Colonic mucosa (tissue), 4 donors: ENCODE data around the gene EOLA2. TPM values are rescaled to one million over a fixed set of nuclear protein-coding genes. Genes with fewer than 3 reads are reported as not detected.

Experiments used
- DNase-seq: peaks from one replicate; pipeline ENCODE4 v3.0.0-alpha.2; 2020
- H3K27ac ChIP-seq: fragments of 200-600 bp; one replicate; pipeline ENCODE4 v1.8.0; 2021
- H3K27me3 ChIP-seq: fragments of 200-600 bp; one replicate; pipeline ENCODE4 v1.8.0; 2021
- H3K36me3 ChIP-seq: fragments of 200-600 bp; one replicate; pipeline ENCODE4 v1.8.0; 2021
- H3K4me1 ChIP-seq: fragments of 200-600 bp; one replicate; pipeline ENCODE4 v1.8.0; 2021; ENCODE audit warnings: mild to moderate bottlenecking
- H3K4me3 ChIP-seq: fragments of 200-600 bp; one replicate; pipeline ENCODE4 v1.8.0; 2021
- H3K9ac ChIP-seq, 2 donors: one replicate each; pipeline ENCODE4 v1.7.0; 2013; ENCODE audit warnings: control low read depth in 2 of 2, low read depth in 2 of 2, low read length in 2 of 2
- H3K9me3 ChIP-seq: fragments of 200-600 bp; one replicate; pipeline ENCODE4 v1.8.0; 2021
- CTCF ChIP-seq: fragments of 200-600 bp; IDR thresholded peaks from one replicate; pipeline ENCODE4 v1.8.0; 2022; ENCODE audit warnings: antibody characterized with exemption, mild to moderate bottlenecking
- intact Hi-C: fragments of 100-400 bp; cut with DNase I; formaldehyde crosslinking; loops from one replicate; pipeline ENCODE4 v1.14.1; 2022
- total RNA-seq, 2 donors: library from RNA; stranded (reverse); fragmentation: NEBNext Ultra II Directional in 1 of 2; extraction: Animal tissue kit (Norgen Biotek cat#: 25700) in 1 of 2; gene quantifications; one replicate each; pipeline ENCODE4 v1.2.1, GENCODE V29; 2021
- donor health status: healthy.
- donor health status: DM: no; HTN: no; CAD: no.
- donor health status: DM: no; HTN: no; CAD: no.

The EOLA2 gene
- 10 to 100 TPM; 28.2 to 28.4 TPM for total RNA-seq

DNA sequence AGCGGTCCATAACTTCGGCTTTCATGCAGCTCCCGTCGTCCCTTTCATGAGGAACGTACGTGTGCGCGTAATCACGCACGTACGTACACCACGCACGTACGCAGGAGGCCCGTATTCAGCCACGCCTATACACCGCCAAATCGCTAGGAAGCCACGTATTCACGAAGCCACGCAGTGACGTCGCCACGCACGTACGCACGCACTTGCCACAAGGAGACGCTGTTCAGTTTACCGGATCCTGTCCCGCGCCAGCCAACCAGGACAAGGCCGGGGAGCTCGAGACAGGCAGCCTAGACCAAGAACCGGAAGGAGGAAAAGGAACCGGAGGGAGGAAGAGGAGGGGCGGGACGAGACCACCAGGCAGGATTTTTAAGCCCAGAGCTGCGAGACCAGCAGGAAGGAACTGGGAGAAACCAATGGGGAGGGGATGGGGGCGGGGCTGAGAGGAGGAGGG is at the start of gene EOLA2:
TSS of gene EOLA2 (minus strand) at position 65 of the 454 bp plus-strand sequence. CDS start 4,617 bp downstream, outside the sequence.
- no peaks in the 10 kb centered on the region for H3K36me3 ChIP-seq
- no peaks in the 10 kb centered on the region for H3K9me3 ChIP-seq
- peak; percentile 92 for DNase-seq
- intact Hi-C loops, result no loop called here
- H3K9ac ChIP-seq, result peak within 1 kb of the TSS; percentile 67 to 81
- no peaks in the 10 kb centered on the region for H3K27me3 ChIP-seq
- TF ChIP-seq CTCF, result peak; percentile 38
- no peaks in the 10 kb centered on the region for H3K4me1 ChIP-seq
- H3K27ac ChIP-seq, result peak within 1 kb of the TSS; percentile 75
- H3K4me3 ChIP-seq, result peak within 1 kb of the TSS; percentile 54

GRCh38 chrX:149987613-149988012 is 49.3 kb upstream of the EOLA2 start:
- no peak overlapping the region for H3K27ac ChIP-seq
- no peak for TF ChIP-seq CTCF
- H3K36me3 ChIP-seq, result no peaks in the 10 kb centered on the region
- DNase-seq, result no peak
- no peak overlapping the region for H3K4me3 ChIP-seq
- no peaks in the 10 kb centered on the region for H3K27me3 ChIP-seq
- H3K9ac ChIP-seq, result no peak overlapping the region
- no peaks in the 10 kb centered on the region for H3K4me1 ChIP-seq
- intact Hi-C loops, result no loop called here
- no peaks in the 10 kb centered on the region for H3K9me3 ChIP-seq

- TF ChIP-seq CTCF, result no peak
- intact Hi-C loops, result no loop called here
- Histone ChIP-seq H3K4me3 (no peak overlapping the region), H3K4me1 (no peaks in the 10 kb centered on the region), H3K27ac (no peak overlapping the region), H3K36me3 (no peaks in the 10 kb centered on the region), H3K9me3 (no peaks in the 10 kb centered on the region), H3K9ac (no peak overlapping the region), H3K27me3 (no peaks in the 10 kb centered on the region)
- no peak for DNase-seq
Observed at GRCh38 chrX:149984411-149984810, 46.1 kb upstream of the EOLA2 start.

DNA sequence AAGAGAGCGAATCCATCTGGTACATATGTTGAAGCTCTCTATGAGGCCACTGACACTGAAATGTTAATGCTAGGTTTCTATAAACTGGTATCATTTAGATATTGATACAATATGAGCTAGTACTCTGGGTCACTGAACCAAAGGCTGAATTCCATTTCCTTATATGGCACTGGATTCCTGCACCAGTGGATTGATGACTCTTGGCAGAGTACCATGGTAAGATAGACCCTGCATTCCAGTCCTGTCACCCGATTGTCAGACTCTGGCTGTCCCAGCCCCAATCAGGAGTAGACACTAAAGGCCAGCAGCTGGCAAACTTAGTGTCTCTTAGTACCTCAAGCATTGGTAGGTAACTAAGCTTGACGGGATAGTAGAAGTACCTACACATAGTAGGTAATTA is 44.0 kb upstream of the EOLA2 start:
- DNase-seq, result no peak
- no peaks in the 10 kb centered on the region for H3K9me3 ChIP-seq
- no peak for TF ChIP-seq CTCF
- no peaks in the 10 kb centered on the region for H3K4me1 ChIP-seq
- no peak overlapping the region for H3K27ac ChIP-seq
- intact Hi-C loops, result no loop called here
- no peaks in the 10 kb centered on the region for H3K36me3 ChIP-seq
- no peak overlapping the region for H3K4me3 ChIP-seq
- no peaks in the 10 kb centered on the region for H3K27me3 ChIP-seq
- H3K9ac ChIP-seq, result no peak overlapping the region

DNA sequence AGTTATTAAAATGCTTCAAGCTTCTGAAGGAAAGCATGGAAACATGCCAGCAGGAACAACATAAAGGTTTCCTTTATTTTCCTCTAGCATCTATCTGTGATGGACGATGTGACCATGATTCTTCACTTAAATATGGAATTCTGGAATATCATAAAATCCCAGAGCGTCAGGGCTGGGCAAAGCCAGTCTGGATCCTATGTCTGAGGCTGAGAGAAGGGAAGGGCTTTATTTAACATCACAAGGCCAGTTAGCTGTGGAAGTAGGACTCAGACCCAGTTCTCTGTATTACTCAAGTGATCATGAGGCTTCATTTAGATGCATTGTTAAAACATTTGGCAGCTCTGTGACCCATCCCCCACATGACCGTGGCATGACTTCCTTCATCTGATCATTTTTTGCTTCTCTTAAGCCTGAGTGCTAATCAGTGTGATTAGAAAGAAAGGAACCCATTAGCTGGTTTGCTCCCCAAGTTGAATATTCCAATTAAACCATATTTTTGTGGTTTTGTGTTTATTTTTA is 40.9 kb upstream of the EOLA2 start:
- no peak overlapping the region for H3K4me3 ChIP-seq
- H3K27ac ChIP-seq, result no peak overlapping the region
- intact Hi-C loops, result no loop called here
- no peaks in the 10 kb centered on the region for H3K4me1 ChIP-seq
- no peak for TF ChIP-seq CTCF
- no peaks in the 10 kb centered on the region for H3K27me3 ChIP-seq
- DNase-seq, result no peak
- H3K36me3 ChIP-seq, result no peaks in the 10 kb centered on the region
- no peak overlapping the region for H3K9ac ChIP-seq
- no peaks in the 10 kb centered on the region for H3K9me3 ChIP-seq
